HCT116 (cell line): ENCODE data around the gene EMILIN1. TPM values are rescaled to one million over a fixed set of nuclear protein-coding genes. Genes with fewer than 3 reads are reported as not detected.

Source experiments
- ATAC-seq: fragments of 200-7000 bp; cut with Tn5 transposase; 2 replicates; pipeline ENCODE4 v1.9.1; 2020; ENCODE audit warnings: mild to moderate bottlenecking, moderate library complexity
- BruUV-seq: library from RNA; stranded (reverse); fragments of 400-500 nt; replicated peaks from 2 replicates; lab custom pipeline; 2021; lab: Mats Ljungman, UMichigan
- CTCF ChIA-PET: fragments of 300-600 bp; sonication (Branson Sonifier 250); formaldehyde crosslinking; loops from one replicate; lab custom pipeline; 2021; ENCODE audit warnings: antibody characterized with exemption; lab: Charles Lee
- POLR2A ChIA-PET: fragments of 300-600, 350-600 bp; sonication (Branson Sonifier 250); formaldehyde crosslinking; loops from one replicate; lab custom pipeline; 2021; ENCODE audit warnings: antibody characterized with exemption; lab: Charles Lee
- RAD21 ChIA-PET, 2 experiments: fragments of 300-600 bp; sonication (Branson Sonifier 250); formaldehyde crosslinking; loops; one replicate each; lab custom pipeline; 2023; ENCODE audit warnings: low total read pairs in 2 of 2; ENCODE audit not compliant: uncharacterized antibody in 2 of 2, unreplicated experiment in 2 of 2, low non-redundant PET in 1 of 2; lab: Charles Lee
- DNase-seq: peaks from one replicate; pipeline ENCODE4 v3.0.0-alpha.2; 2010; ENCODE audit warnings: low read depth, low spot score
- H2AFZ ChIP-seq: fragments of 200-600 bp; shearing (Covaris generic), sonication (generic); 2 replicates; pipeline ENCODE4 v1.6.1; 2017; ENCODE audit warnings: low read depth, mixed run types, mixed read lengths, antibody characterized with exemption, low read length; ENCODE audit not compliant: poor library complexity, severe bottlenecking
- H3K27ac ChIP-seq: 2 replicates; pipeline ENCODE4 v1.5.1; 2012; ENCODE audit warnings: low read depth, low read length
- H3K27me3 ChIP-seq: fragments of 200-600 bp; sonication (generic); 2 replicates; pipeline ENCODE4 v1.6.1; 2016; ENCODE audit warnings: mixed run types, low read length, mixed read lengths; ENCODE audit not compliant: insufficient read depth
- H3K36me3 ChIP-seq, 2 experiments: fragments of 200-500 bp in 1 of 2; fragments of 200-600 bp in 1 of 2; sonication (Bioruptor generic) in 1 of 2; sonication (generic) in 1 of 2; 2 replicates each; pipeline versions ENCODE4 v1.5.1 to v1.6.1; 2014 to 2016; ENCODE audit warnings: low read length in 2 of 2, inconsistent platforms in 1 of 2, mixed read lengths in 1 of 2, mixed run types in 1 of 2; ENCODE audit not compliant: insufficient read depth in 2 of 2, control insufficient read depth in 1 of 2
- H3K4me1 ChIP-seq, 2 experiments: fragments of 200-600 bp in 1 of 2; sonication (generic) in 1 of 2; 2 replicates each; pipeline versions ENCODE4 v1.5.1 to v1.6.1; 2012 to 2017; ENCODE audit warnings: low read length in 2 of 2, inconsistent platforms in 1 of 2, mild to moderate bottlenecking in 1 of 2, mixed read lengths in 1 of 2, mixed run types in 1 of 2, moderate library complexity in 1 of 2; ENCODE audit not compliant: insufficient read depth in 2 of 2, control insufficient read depth in 1 of 2
- H3K4me2 ChIP-seq: fragments of 200-600 bp; sonication (generic); 2 replicates; pipeline ENCODE4 v1.6.1; 2017; ENCODE audit warnings: mixed run types, low read length, mixed read lengths
- H3K4me3 ChIP-seq, 2 experiments: fragments of 200-600 bp in 1 of 2; sonication (generic) in 1 of 2; replicated peaks in 1 of 2; 2 replicates each; pipeline ENCODE4 v1.5.1; 2011 to 2016; ENCODE audit warnings: low read length in 2 of 2, control low read depth in 1 of 2, low read depth in 1 of 2, mild to moderate bottlenecking in 1 of 2, mixed read lengths in 1 of 2, mixed run types in 1 of 2
- H3K79me2 ChIP-seq: fragments of 200-600 bp; sonication (generic); 2 replicates; pipeline ENCODE4 v1.6.1; 2017; ENCODE audit warnings: mild to moderate bottlenecking, mixed run types, low read length, moderate library complexity, mixed read lengths; ENCODE audit not compliant: insufficient read depth
- H3K9ac ChIP-seq: fragments of 200-600 bp; sonication (generic); 2 replicates; pipeline ENCODE4 v1.6.1; 2016; ENCODE audit warnings: low read length, mixed read lengths
- H3K9me2 ChIP-seq: fragments of 200-600 bp; sonication (generic), shearing (Covaris generic); 2 replicates; pipeline ENCODE4 v1.6.1; 2017; ENCODE audit warnings: mixed run types, mild to moderate bottlenecking, moderate library complexity; ENCODE audit not compliant: insufficient read depth
- H3K9me3 ChIP-seq, 2 experiments: fragments of 200-500 bp in 1 of 2; fragments of 200-600 bp in 1 of 2; sonication (Bioruptor generic) in 1 of 2; sonication (generic) in 1 of 2; 2 replicates each; pipeline ENCODE4 v1.6.1; 2014 to 2017; ENCODE audit warnings: low read length in 2 of 2, mixed read lengths in 2 of 2, inconsistent platforms in 1 of 2, low read depth in 1 of 2, mild to moderate bottlenecking in 1 of 2, mixed run types in 1 of 2, moderate library complexity in 1 of 2; ENCODE audit not compliant: control insufficient read depth in 1 of 2, insufficient read depth in 1 of 2
- H4K20me1 ChIP-seq: fragments of 200-600 bp; sonication (generic), shearing (Covaris generic); 2 replicates; pipeline ENCODE4 v1.6.1; 2017; ENCODE audit warnings: mixed run types, mild to moderate bottlenecking, moderate library complexity; ENCODE audit not compliant: insufficient read depth
- CBX3 ChIP-seq: IDR thresholded peaks from 2 replicates; pipeline ENCODE4 v1.6.1; 2012; ENCODE audit warnings: low read depth
- CEBPB ChIP-seq: IDR thresholded peaks from 2 replicates; pipeline ENCODE4 v1.6.1; 2012; ENCODE audit warnings: low read depth
- EGR1 ChIP-seq: IDR thresholded peaks from 2 replicates; pipeline ENCODE4 v1.6.1; 2012; ENCODE audit warnings: low read depth
- ELF1 ChIP-seq: IDR thresholded peaks from 2 replicates; pipeline ENCODE4 v1.6.1; 2012; ENCODE audit warnings: low read depth, borderline replicate concordance
- EZH2 ChIP-seq: fragments of 200-600 bp; sonication (generic); IDR thresholded peaks from 2 replicates; pipeline ENCODE4 v1.6.1; 2017; ENCODE audit warnings: antibody characterized with exemption, mixed run types
- EZH2phosphoT487 ChIP-seq: fragments of 200-600 bp; IDR thresholded peaks from 2 replicates; pipeline ENCODE4 v1.6.1; 2018; ENCODE audit warnings: antibody characterized with exemption, borderline replicate concordance
- FOSL1 ChIP-seq: IDR thresholded peaks from 2 replicates; pipeline ENCODE4 v1.6.1; 2012; ENCODE audit warnings: low read depth
- JUND ChIP-seq: IDR thresholded peaks from 2 replicates; pipeline ENCODE4 v1.6.1; 2012
- POLR2A ChIP-seq: IDR thresholded peaks from 2 replicates; pipeline ENCODE4 v1.7.0; 2011; ENCODE audit warnings: borderline replicate concordance; ENCODE audit not compliant: insufficient read depth, insufficient read length; ENCODE audit errors: extremely low read depth
- POLR2AphosphoS5 ChIP-seq: IDR thresholded peaks from 2 replicates; pipeline ENCODE4 v1.6.1; 2011; ENCODE audit warnings: mild to moderate bottlenecking, low read depth, low read length, moderate library complexity
- SIN3A ChIP-seq: IDR thresholded peaks from 2 replicates; pipeline ENCODE4 v1.6.1; 2012; ENCODE audit warnings: low read depth
- TCF7L2 ChIP-seq: IDR thresholded peaks from 2 replicates; pipeline ENCODE4 v1.7.0; 2011; ENCODE audit warnings: borderline replicate concordance, inconsistent platforms; ENCODE audit not compliant: insufficient read depth, insufficient read length; ENCODE audit errors: extremely low read depth
- YY1 ChIP-seq: IDR thresholded peaks from 2 replicates; pipeline ENCODE4 v1.6.1; 2011; ENCODE audit warnings: low read length, low read depth, moderate library complexity, mild to moderate bottlenecking; ENCODE audit not compliant: insufficient replicate concordance; ENCODE audit errors: extremely low read depth
- ZFX ChIP-seq: fragments of 450-650 bp; IDR thresholded peaks from 2 replicates; pipeline ENCODE4 v1.6.1; 2017
- intact Hi-C: fragments of 100-400 bp; cut with micrococcal nuclease; formaldehyde crosslinking; loops from 2 replicates; pipeline ENCODE4 v1.10.0; 2022
- total RNA-seq: library from RNA; stranded (reverse); gene quantifications from one replicate; pipeline ENCODE4 v1.2.1, GENCODE V29; 2021; ENCODE audit not compliant: unreplicated experiment
- TF ChIP-seq, protein P1 (sequence below): IDR thresholded peaks from 2 replicates; pipeline ENCODE4 v1.6.1; 2012
- TF ChIP-seq, protein P2 (sequence below), 3 experiments: fragments of 200-600 bp in 1 of 3; sonication (generic) in 1 of 3; IDR thresholded peaks in 2 of 3; conservative IDR thresholded peaks in 1 of 3; 2 replicates each; pipeline ENCODE4 v1.5.1; 2012 to 2017; ENCODE audit warnings: low read depth in 2 of 3, low read length in 2 of 3, antibody characterized with exemption in 1 of 3, borderline replicate concordance in 1 of 3, control low read depth in 1 of 3, mild to moderate bottlenecking in 1 of 3, mixed read lengths in 1 of 3, mixed run types in 1 of 3, moderate library complexity in 1 of 3; ENCODE audit not compliant: insufficient read depth in 1 of 3

EMILIN1 gene
- total RNA-seq, 1 experiment from 2014 or later, result 0.59 TPM

DNA sequence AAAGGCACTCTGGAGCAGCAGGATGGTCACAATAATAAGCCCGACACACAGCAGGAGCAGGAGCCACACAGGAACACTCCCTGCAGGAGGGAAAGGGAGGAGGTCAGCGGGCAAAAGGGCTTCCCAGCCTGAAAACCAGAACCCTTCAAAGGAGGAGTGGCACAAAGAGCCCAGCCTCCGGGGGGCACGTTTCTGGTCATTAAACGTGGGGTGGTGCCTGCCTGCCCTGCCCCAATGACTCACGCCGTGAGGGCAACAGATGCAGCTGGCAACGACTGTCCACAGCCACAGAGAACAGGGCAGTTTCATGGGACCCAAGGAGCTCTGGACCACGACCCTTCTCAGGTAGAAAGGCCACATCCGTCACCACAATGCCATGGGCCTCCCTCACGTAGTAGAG lies 53.0 kb downstream of the EMILIN1 start (continued):
- TF ChIP-seq FOSL1, result no peak
- TF ChIP-seq, all 23 proteins: peak for 0

DNA sequence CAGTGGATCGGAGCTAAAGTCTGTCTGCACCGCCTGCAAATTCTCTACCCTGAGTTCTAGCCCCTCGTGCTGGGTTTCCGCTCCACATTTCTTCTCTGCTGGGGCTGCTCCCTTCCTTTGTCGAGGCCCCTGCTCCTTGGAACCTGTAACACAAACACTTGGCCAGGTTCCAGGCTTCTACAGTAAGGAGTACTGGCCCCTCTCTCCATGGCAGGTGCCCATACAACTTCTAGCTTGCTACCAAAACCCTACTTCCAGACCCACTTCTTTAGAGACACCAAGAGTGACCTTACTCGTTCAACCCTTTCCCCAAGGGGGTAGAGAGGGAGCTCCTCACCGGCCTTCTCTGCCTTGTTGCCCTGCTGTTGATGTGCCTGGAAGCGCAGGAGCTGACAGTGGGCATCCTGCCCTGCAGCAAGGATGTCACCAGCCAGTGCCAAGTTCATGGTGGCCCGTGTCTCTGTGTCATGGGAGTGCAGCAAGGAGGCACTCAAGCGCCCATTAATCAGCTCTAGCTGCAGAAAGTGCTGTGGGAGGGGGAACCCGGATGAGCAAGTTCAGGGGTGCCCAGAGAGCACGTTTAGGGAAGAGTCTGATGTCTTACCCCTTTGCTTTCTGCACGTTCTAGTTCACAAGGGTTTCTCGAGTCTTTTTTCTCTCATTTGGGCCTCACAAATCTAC lies 54.9 kb downstream of the EMILIN1 start:
- no peak for DNase-seq
- peak overlapping the region; percentile 81 for H3K27ac ChIP-seq
- intact Hi-C loops, result no loop called here
- TF ChIP-seq POLR2A (no peak), CBX3 (no peak), SIN3A (no peak), EZH2 (no peak), POLR2AphosphoS5 (no peak), FOSL1 (no peak), JUND (no peak), ZFX (no peak), ELF1 (no peak), TCF7L2 (no peak), EZH2phosphoT487 (no peak), EGR1 (no peak), CEBPB (no peak), YY1 (no peak)
- TF ChIP-seq, protein P1, sequence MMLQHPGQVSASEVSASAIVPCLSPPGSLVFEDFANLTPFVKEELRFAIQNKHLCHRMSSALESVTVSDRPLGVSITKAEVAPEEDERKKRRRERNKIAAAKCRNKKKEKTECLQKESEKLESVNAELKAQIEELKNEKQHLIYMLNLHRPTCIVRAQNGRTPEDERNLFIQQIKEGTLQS, result no peak
- TF ChIP-seq, protein P2, sequence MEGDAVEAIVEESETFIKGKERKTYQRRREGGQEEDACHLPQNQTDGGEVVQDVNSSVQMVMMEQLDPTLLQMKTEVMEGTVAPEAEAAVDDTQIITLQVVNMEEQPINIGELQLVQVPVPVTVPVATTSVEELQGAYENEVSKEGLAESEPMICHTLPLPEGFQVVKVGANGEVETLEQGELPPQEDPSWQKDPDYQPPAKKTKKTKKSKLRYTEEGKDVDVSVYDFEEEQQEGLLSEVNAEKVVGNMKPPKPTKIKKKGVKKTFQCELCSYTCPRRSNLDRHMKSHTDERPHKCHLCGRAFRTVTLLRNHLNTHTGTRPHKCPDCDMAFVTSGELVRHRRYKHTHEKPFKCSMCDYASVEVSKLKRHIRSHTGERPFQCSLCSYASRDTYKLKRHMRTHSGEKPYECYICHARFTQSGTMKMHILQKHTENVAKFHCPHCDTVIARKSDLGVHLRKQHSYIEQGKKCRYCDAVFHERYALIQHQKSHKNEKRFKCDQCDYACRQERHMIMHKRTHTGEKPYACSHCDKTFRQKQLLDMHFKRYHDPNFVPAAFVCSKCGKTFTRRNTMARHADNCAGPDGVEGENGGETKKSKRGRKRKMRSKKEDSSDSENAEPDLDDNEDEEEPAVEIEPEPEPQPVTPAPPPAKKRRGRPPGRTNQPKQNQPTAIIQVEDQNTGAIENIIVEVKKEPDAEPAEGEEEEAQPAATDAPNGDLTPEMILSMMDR (IDR thresholded peaks at IDR 0.05 in 2 of 3, conservative IDR thresholded peaks at IDR 0.05 in 1 of 3; ENCODE audit: borderline replicate concordance in 1 of 3, insufficient read depth in 1 of 3, low read depth in 2 of 3, low read length in 2 of 3), result no peak
- ATAC-seq, result no peak
- no peaks in the 10 kb centered on the region for H3K9me3 ChIP-seq
- no peaks in the 10 kb centered on the region for H3K9me2 ChIP-seq
- peak overlapping the region; percentile 96 to 99 for H3K4me3 ChIP-seq
- peak overlapping the region; percentile 95 for H3K4me2 ChIP-seq
- H3K27me3 ChIP-seq, result no peaks in the 10 kb centered on the region
- no peak overlapping the region for H2AFZ ChIP-seq
- H3K79me2 ChIP-seq, result peaks cover 20% of the 10 kb centered on the region
- ChIA-PET RAD21 (no interaction called here), CTCF (interaction anchor here (1.4 to 1.6 kb wide), 2 partner anchors 36 to 147 kb away, joined by 5 to 7 read pairs; no protein-coding TSS in a partner anchor), POLR2A (no interaction called here)
- peak overlapping the region; percentile 97 for H3K9ac ChIP-seq
- peaks cover 14 to 20% of the 10 kb centered on the region in 2 experiments; a peak in 3 of 4 replicates for H3K36me3 ChIP-seq
- TSS peak; percentile 70 for BruUV-seq
- H3K4me1 ChIP-seq, result peaks cover 4 to 19% of the 10 kb centered on the region in 2 experiments; a peak in 3 of 4 replicates
- no peaks in the 10 kb centered on the region for H4K20me1 ChIP-seq
